GF-D8 (cell line): ENCODE results near the gene RNU1-2.
"Not testable (repeated sequence)": the region's sequence is repeated elsewhere in the genome, so short reads cannot be mapped to it uniquely, and the experiment has no call there.

Source experiments
- DNase-seq: peaks from one replicate; lab custom pipeline; 2025; lab: John Stamatoyannopoulos, UW

Gene RNU1-2

GRCh38 chr1:16888860-16889816 lies 6.6 kb upstream of the RNU1-2 start:
- DNase-seq, result no peak

- not testable (repeated sequence) for DNase-seq
Observed at GRCh38 chr1:16890539-16891021, 5.2 kb upstream of the RNU1-2 start.

GRCh38 chr1:16891057-16891456 lies 4.7 kb upstream of the RNU1-2 start:
- not testable (repeated sequence) for DNase-seq

GRCh38 chr1:16892978-16893525 lies 2.7 kb upstream of the RNU1-2 start:
- DNase-seq, result not testable (repeated sequence)

- DNase-seq, result not testable (repeated sequence)
Observed at GRCh38 chr1:16893796-16894195, 2.0 kb upstream of the RNU1-2 start.

- not testable (repeated sequence) for DNase-seq
Observed at GRCh38 chr1:16894338-16894737, 1.4 kb upstream of the RNU1-2 start.

GRCh38 chr1:16895233-16895597 lies 565 bp upstream of the RNU1-2 start:
- DNase-seq, result not testable (repeated sequence)

GRCh38 chr1:16896316-16897055 lies 706 bp downstream of the RNU1-2 start:
- peak; percentile 37 for DNase-seq

- not testable (repeated sequence) for DNase-seq
Observed at GRCh38 chr1:16897653-16898052, 1.9 kb downstream of the RNU1-2 start.

GRCh38 chr1:16898298-16898697 lies 2.5 kb downstream of the RNU1-2 start:
- not testable (repeated sequence) for DNase-seq

- not testable (repeated sequence) for DNase-seq
Observed at GRCh38 chr1:16899020-16899419, 3.2 kb downstream of the RNU1-2 start.

- no peak for DNase-seq
Observed at GRCh38 chr1:16900751-16901150, 5.0 kb downstream of the RNU1-2 start.

- DNase-seq, result not testable (repeated sequence)
Observed at GRCh38 chr1:16901371-16901770, 5.6 kb downstream of the RNU1-2 start.

- no peak for DNase-seq
Observed at GRCh38 chr1:16903054-16903453, 7.3 kb downstream of the RNU1-2 start.

- DNase-seq, result no peak
Observed at GRCh38 chr1:16903458-16903796, 7.6 kb downstream of the RNU1-2 start.

- DNase-seq, result peak; percentile 96
Observed at GRCh38 chr1:16904560-16905109, 8.9 kb downstream of the RNU1-2 start.

GRCh38 chr1:16905110-16905867 lies 9.5 kb downstream of the RNU1-2 start:
- peak; percentile 90 for DNase-seq

GRCh38 chr1:16905868-16906702 lies 10.3 kb downstream of the RNU1-2 start:
- DNase-seq, result no peak

GRCh38 chr1:16906873-16907272 lies 11.1 kb downstream of the RNU1-2 start:
- DNase-seq, result no peak
